IPS DF 6.9 (cell line): Measurements from ENCODE around the gene FBXL17.
"Not testable (repeated sequence)": the region's sequence is repeated elsewhere in the genome, so short reads cannot be mapped to it uniquely, and the experiment has no call there.

Experiments used
- DNase-seq: peaks from one replicate; pipeline ENCODE4 v3.0.0-alpha.2; 2013; ENCODE audit warnings: low read depth, low spot score
- H3K27ac ChIP-seq: one replicate; pipeline ENCODE4 v1.5.1; 2013; ENCODE audit warnings: low read length, control low read depth
- H3K27me3 ChIP-seq: 2 replicates; pipeline ENCODE4 v1.6.1; 2013; ENCODE audit warnings: mild to moderate bottlenecking, low read length; ENCODE audit not compliant: control insufficient read depth, insufficient read depth
- H3K36me3 ChIP-seq: 2 replicates; pipeline ENCODE4 v1.6.1; 2013; ENCODE audit warnings: low read length; ENCODE audit not compliant: control insufficient read depth, insufficient read depth
- H3K4me1 ChIP-seq: 2 replicates; pipeline ENCODE4 v1.6.1; 2013; ENCODE audit warnings: low read length; ENCODE audit not compliant: control insufficient read depth, insufficient read depth
- H3K4me3 ChIP-seq: 2 replicates; pipeline ENCODE4 v1.5.1; 2013; ENCODE audit warnings: mild to moderate bottlenecking, low read length
- H3K9me3 ChIP-seq: 2 replicates; pipeline ENCODE4 v1.6.1; 2013; ENCODE audit warnings: low read length, inconsistent platforms; ENCODE audit not compliant: control insufficient read depth, insufficient read depth
- WGBS: extraction: QIAGEN DNeasy Blood & Tissue Kit; methylation state at CpG from one replicate; pipeline ENCODE4 v1.1.7; 2013; ENCODE audit warnings: mixed read lengths, missing lambda C conversion rate; ENCODE audit not compliant: insufficient read length, insufficient coverage; 5-methylcytosine and 5-hydroxymethylcytosine counted together

The FBXL17 gene

DNA sequence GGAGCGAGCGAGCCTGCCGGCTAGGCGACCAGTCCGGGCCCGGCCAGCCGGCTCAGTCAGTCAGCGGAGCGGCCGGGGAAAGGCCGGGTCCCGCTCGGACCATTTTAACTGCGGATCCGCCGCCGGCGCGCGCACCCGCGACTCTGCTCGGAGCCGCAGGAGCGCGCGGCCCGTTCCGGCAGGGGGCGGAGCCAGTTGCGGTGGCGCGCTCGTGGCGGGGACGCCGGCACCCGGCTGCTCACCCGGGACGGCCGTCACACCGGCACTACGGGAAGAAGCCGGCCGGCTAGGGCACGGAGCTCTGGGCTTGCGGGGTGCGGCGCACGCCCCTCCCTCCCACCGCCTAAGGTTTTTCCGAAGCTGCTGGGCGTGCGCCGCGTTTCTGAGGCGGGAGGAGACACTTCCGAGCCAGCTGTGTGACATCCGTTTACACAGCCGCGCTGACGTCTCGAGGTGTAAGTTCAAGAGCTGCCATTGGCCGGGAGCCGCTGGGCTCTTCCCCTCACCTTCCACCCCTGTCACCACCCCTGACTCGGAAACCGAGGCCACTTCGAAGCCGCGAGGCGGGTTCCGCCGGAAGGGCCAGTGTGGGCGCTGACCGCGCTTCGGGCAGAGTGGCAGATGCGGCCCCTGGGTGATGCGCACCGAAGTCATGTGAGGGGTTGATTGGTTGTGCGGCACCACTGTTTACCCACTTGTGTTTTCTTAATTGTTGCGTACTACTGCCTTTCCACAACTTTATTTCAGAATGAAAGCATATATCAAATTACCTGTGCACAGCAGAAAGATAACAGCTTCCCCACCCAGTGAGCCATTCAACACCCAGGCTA is at the start of gene FBXL17:
TSS of gene FBXL17 (minus strand) at position 145 of the 830 bp plus-strand sequence.
- Histone ChIP-seq H3K27me3 (no peaks in the 10 kb centered on the region), H3K4me3 (peak within 1 kb of the TSS; percentile 66), H3K27ac (no peak within 1 kb of the TSS), H3K4me1 (no peaks in the 10 kb centered on the region), H3K9me3 (no peaks in the 10 kb centered on the region), H3K36me3 (no peaks in the 10 kb centered on the region; the same call in 1 of the 2 replicates)
- no CpG with 5 or more reads among the region's 82 CpGs for WGBS
- DNase-seq, result peak; percentile 87

DNA sequence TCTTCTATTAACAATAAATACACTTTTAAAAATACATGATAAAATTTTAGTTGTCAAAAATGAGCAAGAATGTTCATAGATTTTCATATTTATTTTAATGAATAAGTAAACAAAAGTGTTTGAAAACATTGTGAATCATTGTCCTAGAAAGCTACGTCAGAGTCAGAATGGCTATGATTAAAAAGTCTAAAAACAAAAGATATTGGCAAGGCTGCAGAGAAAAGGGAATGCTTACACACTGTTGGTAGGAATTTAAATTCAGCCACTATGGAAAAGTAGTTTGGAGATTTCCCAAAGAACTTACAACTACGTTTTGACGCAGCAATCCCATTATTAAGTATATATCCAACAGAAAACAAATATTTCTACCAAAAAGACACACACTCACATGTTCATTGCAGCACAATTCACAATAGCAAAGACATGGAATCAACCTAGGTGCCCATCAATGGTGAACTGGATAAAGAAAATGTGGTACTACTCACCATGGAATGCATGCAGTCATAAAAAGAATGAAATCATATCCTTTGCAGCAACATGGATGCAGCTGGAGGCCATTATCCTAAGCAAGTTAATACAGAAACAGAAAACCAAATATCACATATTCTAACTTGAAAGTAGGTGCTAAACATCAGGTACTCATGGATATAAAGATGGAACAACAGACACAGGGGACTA is 49.2 kb upstream of the FBXL17 start:
- Histone ChIP-seq H3K9me3 (no peaks in the 10 kb centered on the region), H3K27ac (no peak overlapping the region), H3K4me1 (no peaks in the 10 kb centered on the region), H3K27me3 (no peaks in the 10 kb centered on the region), H3K4me3 (no peak overlapping the region), H3K36me3 (no peaks in the 10 kb centered on the region)
- no peak for DNase-seq
- no CpG with 5 or more reads among the region's 3 CpGs for WGBS

DNA sequence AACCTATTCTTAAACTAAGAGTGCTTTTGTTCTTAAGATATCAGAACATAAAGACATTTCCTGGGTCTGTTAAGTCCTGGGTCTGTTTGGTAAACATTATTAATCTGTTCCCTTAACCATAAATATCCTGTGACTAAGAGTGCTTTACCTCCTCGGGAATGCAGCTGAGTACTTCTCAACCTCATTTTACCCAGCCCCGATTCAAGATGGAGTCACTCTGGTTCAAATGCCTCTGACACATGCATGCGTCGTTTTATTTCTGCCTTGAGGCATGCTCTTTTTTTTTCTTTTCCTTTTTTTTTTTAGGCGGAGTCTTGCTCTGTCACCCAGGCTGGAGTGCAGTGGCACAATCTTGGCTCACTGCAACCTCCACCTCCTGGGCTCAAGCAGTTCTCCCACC is 39.8 kb upstream of the FBXL17 start:
- Histone ChIP-seq H3K4me3 (no peak overlapping the region), H3K4me1 (no peaks in the 10 kb centered on the region; the same call in 1 of the 2 replicates), H3K36me3 (no peaks in the 10 kb centered on the region), H3K27ac (no peak overlapping the region), H3K9me3 (no peaks in the 10 kb centered on the region), H3K27me3 (no peaks in the 10 kb centered on the region)
- no CpG with 5 or more reads among the region's 5 CpGs for WGBS
- DNase-seq, result no peak

DNA sequence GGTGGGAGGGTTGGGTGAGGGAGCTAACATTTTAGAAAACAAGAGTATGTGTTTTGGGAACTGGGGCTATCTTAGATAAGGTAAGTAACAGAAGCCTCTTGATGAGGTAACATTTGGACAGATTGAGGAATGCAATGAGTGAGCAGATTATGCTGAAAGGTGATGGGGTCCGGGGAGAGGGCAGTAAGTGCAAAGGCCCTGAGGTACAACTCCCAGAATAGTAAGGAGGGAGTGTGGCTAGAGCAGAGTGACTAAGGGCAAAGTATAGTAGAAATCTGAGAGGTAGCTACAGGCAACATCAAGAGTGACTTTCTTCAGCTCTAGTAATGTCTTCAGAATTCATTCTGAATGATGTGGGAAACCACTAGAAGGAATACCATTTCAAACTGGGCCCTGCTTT is 38.9 kb upstream of the FBXL17 start:
- Histone ChIP-seq H3K27ac (no peak overlapping the region), H3K36me3 (no peaks in the 10 kb centered on the region), H3K9me3 (no peaks in the 10 kb centered on the region), H3K27me3 (no peaks in the 10 kb centered on the region), H3K4me3 (no peak overlapping the region), H3K4me1 (no peaks in the 10 kb centered on the region; the same call in 1 of the 2 replicates)
- DNase-seq, result no peak
- WGBS, result no CpG with 5 or more reads among the region's 1 CpG

DNA sequence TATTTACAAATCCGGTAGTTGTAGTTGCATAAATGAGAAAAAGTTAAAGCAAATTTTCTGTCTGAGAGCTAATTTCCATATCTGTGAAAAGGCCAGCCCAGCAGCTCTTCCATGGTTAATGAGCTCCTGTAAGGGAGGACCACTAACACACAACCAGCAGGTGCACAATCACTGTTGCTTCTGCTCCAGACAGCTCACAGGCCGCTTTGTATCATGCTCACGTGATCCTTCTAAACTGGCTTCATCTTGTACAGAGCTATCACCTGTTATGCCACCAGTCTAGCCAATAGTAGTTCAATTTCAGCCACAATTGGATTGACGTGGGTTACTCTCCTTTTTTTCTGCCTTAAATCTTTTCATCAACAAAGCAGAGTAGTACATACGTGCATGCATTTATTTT is 38.3 kb upstream of the FBXL17 start:
- H3K4me1 ChIP-seq, result no peaks in the 10 kb centered on the region; the same call in 1 of the 2 replicates
- no peak overlapping the region for H3K4me3 ChIP-seq
- H3K27me3 ChIP-seq, result no peaks in the 10 kb centered on the region
- H3K9me3 ChIP-seq, result no peaks in the 10 kb centered on the region
- DNase-seq, result no peak
- H3K27ac ChIP-seq, result no peak overlapping the region
- H3K36me3 ChIP-seq, result no peaks in the 10 kb centered on the region
- no CpG with 5 or more reads among the region's 5 CpGs for WGBS

DNA sequence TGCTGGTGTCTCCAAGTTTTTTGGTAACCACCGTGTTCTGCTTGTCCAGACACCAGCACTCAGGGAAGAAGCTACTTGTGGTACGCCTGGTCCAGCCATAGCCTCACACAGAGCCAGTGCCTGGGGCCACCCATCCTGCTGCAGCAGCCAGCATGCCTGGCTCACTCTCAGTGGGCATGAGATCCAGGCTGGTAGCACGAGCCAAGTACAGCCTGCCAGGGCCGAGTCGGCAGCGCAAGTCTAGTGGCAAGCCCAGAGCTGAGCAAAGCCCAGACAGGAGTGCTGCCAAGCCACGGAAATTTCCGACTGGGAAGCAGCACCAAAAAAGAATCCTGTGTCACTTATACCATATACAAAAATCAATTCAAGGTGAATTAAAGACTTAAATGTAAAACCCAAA is 36.3 kb upstream of the FBXL17 start:
- H3K4me3 ChIP-seq, result no peak overlapping the region
- H3K36me3 ChIP-seq, result no peaks in the 10 kb centered on the region
- H3K9me3 ChIP-seq, result no peaks in the 10 kb centered on the region
- WGBS, result no CpG with 5 or more reads among the region's 8 CpGs
- no peaks in the 10 kb centered on the region for H3K27me3 ChIP-seq
- no peak for DNase-seq
- H3K4me1 ChIP-seq, result no peaks in the 10 kb centered on the region; the same call in 1 of the 2 replicates
- no peak overlapping the region for H3K27ac ChIP-seq

DNA sequence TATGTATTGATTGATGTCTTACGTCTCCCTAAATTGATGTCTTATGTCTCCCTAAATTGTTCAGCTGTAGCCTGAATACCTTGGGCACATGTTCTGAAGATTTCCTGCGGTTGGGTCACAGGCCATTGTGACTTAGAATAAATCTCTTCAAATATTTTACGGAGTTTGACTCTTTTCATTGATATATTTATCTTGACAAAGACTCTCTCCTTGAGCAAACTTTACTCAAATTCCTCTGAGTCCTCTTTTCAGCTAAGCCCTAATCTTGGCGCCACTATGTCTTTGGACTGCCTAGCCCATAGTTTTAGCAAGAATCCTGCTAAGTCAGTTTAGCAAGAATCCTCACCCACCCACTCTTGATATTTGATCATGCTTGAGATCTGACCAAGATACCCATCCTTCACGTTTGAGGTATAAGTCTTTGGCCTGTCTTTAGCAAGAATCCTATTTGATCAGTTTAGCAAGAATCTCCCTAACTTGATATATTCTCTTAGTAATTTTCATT is 35.3 kb upstream of the FBXL17 start:
- H3K27me3 ChIP-seq, result no peaks in the 10 kb centered on the region
- DNase-seq, result no peak
- no peak overlapping the region for H3K27ac ChIP-seq
- H3K4me3 ChIP-seq, result no peak overlapping the region
- no peaks in the 10 kb centered on the region for H3K9me3 ChIP-seq
- no peaks in the 10 kb centered on the region; the same call in 1 of the 2 replicates for H3K4me1 ChIP-seq
- no CpG with 5 or more reads among the region's 5 CpGs for WGBS
- no peaks in the 10 kb centered on the region for H3K36me3 ChIP-seq

DNA sequence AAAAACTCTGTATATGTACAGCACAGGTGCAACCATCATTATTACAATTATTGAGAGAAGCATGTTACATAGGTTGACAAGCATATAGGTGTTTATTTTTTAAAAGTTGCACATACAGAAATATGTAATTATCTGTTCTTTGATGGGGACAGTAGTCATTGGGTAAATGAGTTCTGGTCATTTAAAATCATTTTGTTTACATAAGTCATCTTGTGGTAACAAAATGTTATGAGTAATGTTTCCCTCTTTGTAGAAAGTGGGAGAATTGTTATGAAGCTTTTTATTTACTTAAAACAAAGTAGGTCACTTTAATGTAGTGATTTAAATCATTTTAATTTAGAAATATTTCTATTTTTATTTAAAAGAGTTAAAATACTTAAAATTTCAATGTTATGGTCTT is 33.8 kb upstream of the FBXL17 start:
- no peak overlapping the region for H3K27ac ChIP-seq
- H3K9me3 ChIP-seq, result no peaks in the 10 kb centered on the region
- H3K4me3 ChIP-seq, result no peak overlapping the region
- no peaks in the 10 kb centered on the region for H3K36me3 ChIP-seq
- H3K27me3 ChIP-seq, result no peaks in the 10 kb centered on the region
- no peaks in the 10 kb centered on the region for H3K4me1 ChIP-seq
- DNase-seq, result no peak

DNA sequence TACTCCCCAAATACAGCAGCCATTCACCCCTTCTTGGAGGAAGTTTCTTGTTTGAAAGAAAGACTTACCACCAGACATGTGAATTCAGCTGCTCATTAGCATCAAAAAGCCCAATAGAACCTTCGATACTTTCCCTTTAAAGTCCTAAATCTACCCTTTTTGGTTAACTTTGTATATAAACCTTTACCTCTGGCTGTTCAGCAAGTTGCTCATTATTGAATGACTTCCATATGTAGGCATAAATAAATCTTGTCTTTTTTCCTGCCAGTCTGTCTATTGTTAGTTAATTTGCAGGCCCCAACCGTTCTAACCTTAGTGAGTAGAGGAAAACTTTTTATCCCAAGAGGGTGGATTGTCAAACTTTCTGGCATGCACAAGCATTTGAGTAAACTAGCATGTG is 27.9 kb upstream of the FBXL17 start:
- H3K4me3 ChIP-seq, result no peak overlapping the region
- DNase-seq, result no peak
- H3K4me1 ChIP-seq, result no peaks in the 10 kb centered on the region; the same call in 1 of the 2 replicates
- H3K27ac ChIP-seq, result no peak overlapping the region
- H3K9me3 ChIP-seq, result no peaks in the 10 kb centered on the region
- H3K36me3 ChIP-seq, result no peaks in the 10 kb centered on the region
- no CpG with 5 or more reads among the region's 2 CpGs for WGBS
- no peaks in the 10 kb centered on the region for H3K27me3 ChIP-seq

DNA sequence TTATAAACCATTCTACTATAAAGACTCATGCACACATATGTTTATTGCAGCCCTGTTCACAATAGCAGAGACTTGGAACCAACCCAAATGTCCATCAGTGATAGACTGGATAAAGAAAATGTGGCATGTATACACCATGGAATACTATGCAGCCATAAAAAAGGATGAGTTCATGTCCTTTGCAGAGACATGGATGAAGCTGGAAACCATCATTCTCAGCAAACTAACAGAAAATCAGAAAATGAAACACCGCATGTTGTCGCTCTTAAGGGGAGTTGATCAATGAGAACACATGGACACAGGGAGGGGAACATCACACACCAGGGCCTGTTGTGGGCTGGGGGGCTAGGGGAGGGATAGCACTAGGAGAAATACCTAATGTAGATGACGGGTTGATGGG is 23.3 kb upstream of the FBXL17 start:
- not testable (repeated sequence) for H3K27me3 ChIP-seq, H3K27ac ChIP-seq, H3K36me3 ChIP-seq, H3K4me3 ChIP-seq, H3K9me3 ChIP-seq, H3K4me1 ChIP-seq, DNase-seq
- no CpG with 5 or more reads among the region's 3 CpGs for WGBS
